ENCODE results near the gene CBLIF.
"Not testable (repeated sequence)": the region's sequence is repeated elsewhere in the genome, so short reads cannot be mapped to it uniquely, and the experiment has no call there.

The CBLIF gene

GRCh38 chr11:59845399-59845798 lies at the start of gene CBLIF:
CBLIF (minus strand) TSS chr11:59845499; CDS start chr11:59845453, 46 bp downstream.
- no peak within 1 kb of the TSS for H3K27ac ChIP-seq (ENCODE audit: low read length)
- H3K4me1 ChIP-seq (ENCODE audit: insufficient read depth, low read length): no peaks in the 10 kb centered on the region
- DNase-seq (no peak), ATAC-seq (ENCODE audit: insufficient read depth, low read depth) (no peak)
- no peaks in the 10 kb centered on the region for H4K20me1 ChIP-seq (ENCODE audit: insufficient read depth, low read length)
- H3K27me3 ChIP-seq (ENCODE audit: insufficient read depth, low read length, poor library complexity): no peaks in the 10 kb centered on the region
- no peak within 1 kb of the TSS for H3K9ac ChIP-seq (ENCODE audit: low read depth, low read length)
- no peak within 1 kb of the TSS for H2AFZ ChIP-seq (ENCODE audit: low read depth, low read length)
- no peaks in the 10 kb centered on the region for H3K9me3 ChIP-seq (ENCODE audit: insufficient read depth, low read length, severe bottlenecking)
- no peaks in the 10 kb centered on the region for H3K79me2 ChIP-seq (ENCODE audit: insufficient read depth, low read length)
- TF ChIP-seq EZH2 (IDR thresholded peaks at IDR 0.05; ENCODE audit: borderline replicate concordance, low read depth, low read length, severe bottlenecking) (no peak), CTCF (IDR thresholded peaks at IDR 0.05; ENCODE audit: borderline replicate concordance, extremely low read depth, low read length, poor library complexity, severe bottlenecking) (no peak)
- H3K4me2 ChIP-seq (ENCODE audit: insufficient read depth, low read length): no peak within 1 kb of the TSS
- H3K36me3 ChIP-seq (ENCODE audit: insufficient read depth, low read length): no peaks in the 10 kb centered on the region
- H3K4me3 ChIP-seq (ENCODE audit: low read depth in 1 of 2, low read length in 2 of 2): no peak within 1 kb of the TSS

- H4K20me1 ChIP-seq (ENCODE audit: insufficient read depth, low read length): no peaks in the 10 kb centered on the region
- no peak overlapping the region for H3K9ac ChIP-seq (ENCODE audit: low read depth, low read length)
Observed at GRCh38 chr11:59894616-59895015, 49.3 kb upstream of the CBLIF start.

GRCh38 chr11:59891781-59892181 lies 46.5 kb upstream of the CBLIF start:
- no peak overlapping the region for H3K27ac ChIP-seq (ENCODE audit: low read length)
- TF ChIP-seq CTCF (IDR thresholded peaks at IDR 0.05; ENCODE audit: borderline replicate concordance, extremely low read depth, low read length, poor library complexity, severe bottlenecking) (no peak), EZH2 (IDR thresholded peaks at IDR 0.05; ENCODE audit: borderline replicate concordance, low read depth, low read length, severe bottlenecking) (no peak)
- no peak for DNase-seq
- H3K4me3 ChIP-seq (ENCODE audit: low read depth in 1 of 2, low read length in 2 of 2): no peak overlapping the region
- H3K4me1 ChIP-seq (ENCODE audit: insufficient read depth, low read length): no peaks in the 10 kb centered on the region
- H2AFZ ChIP-seq (ENCODE audit: low read depth, low read length): no peak overlapping the region
- no peak overlapping the region for H3K4me2 ChIP-seq (ENCODE audit: insufficient read depth, low read length)
- ATAC-seq (ENCODE audit: insufficient read depth, low read depth): no peak
- H3K79me2 ChIP-seq (ENCODE audit: insufficient read depth, low read length): no peaks in the 10 kb centered on the region
- H4K20me1 ChIP-seq (ENCODE audit: insufficient read depth, low read length): no peaks in the 10 kb centered on the region
- H3K9ac ChIP-seq (ENCODE audit: low read depth, low read length): no peak overlapping the region
- no peaks in the 10 kb centered on the region for H3K36me3 ChIP-seq (ENCODE audit: insufficient read depth, low read length)
- H3K27me3 ChIP-seq (ENCODE audit: insufficient read depth, low read length, poor library complexity): no peaks in the 10 kb centered on the region
- peaks cover 7% of the 10 kb centered on the region for H3K9me3 ChIP-seq (ENCODE audit: insufficient read depth, low read length, severe bottlenecking)

More at GRCh38 chr11:59894616-59895015, 49.3 kb upstream of the CBLIF start:
- TF ChIP-seq CTCF (IDR thresholded peaks at IDR 0.05; ENCODE audit: borderline replicate concordance, extremely low read depth, low read length, poor library complexity, severe bottlenecking) (no peak), EZH2 (IDR thresholded peaks at IDR 0.05; ENCODE audit: borderline replicate concordance, low read depth, low read length, severe bottlenecking) (no peak)
- Histone ChIP-seq H3K4me3 (ENCODE audit: low read depth in 1 of 2, low read length in 2 of 2) (no peak overlapping the region), H3K36me3 (ENCODE audit: insufficient read depth, low read length) (no peaks in the 10 kb centered on the region), H3K4me2 (ENCODE audit: insufficient read depth, low read length) (no peak overlapping the region), H3K27me3 (ENCODE audit: insufficient read depth, low read length, poor library complexity) (no peaks in the 10 kb centered on the region), H2AFZ (ENCODE audit: low read depth, low read length) (no peak overlapping the region), H3K79me2 (ENCODE audit: insufficient read depth, low read length) (no peaks in the 10 kb centered on the region), H3K9me3 (ENCODE audit: insufficient read depth, low read length, severe bottlenecking) (peaks cover 2% of the 10 kb centered on the region), H3K27ac (ENCODE audit: low read length) (no peak overlapping the region), H3K4me1 (ENCODE audit: insufficient read depth, low read length) (peaks cover 5% of the 10 kb centered on the region; the same call in 1 of the 2 replicates)
- DNase-seq (no peak), ATAC-seq (ENCODE audit: insufficient read depth, low read depth) (no peak)

- not testable (repeated sequence) for H3K4me3 ChIP-seq (ENCODE audit: low read depth in 1 of 2, low read length in 2 of 2); H3K36me3 ChIP-seq (ENCODE audit: insufficient read depth, low read length); DNase-seq; H4K20me1 ChIP-seq (ENCODE audit: insufficient read depth, low read length); H3K27me3 ChIP-seq (ENCODE audit: insufficient read depth, low read length, poor library complexity); ATAC-seq (ENCODE audit: insufficient read depth, low read depth); H3K27ac ChIP-seq (ENCODE audit: low read length); H2AFZ ChIP-seq (ENCODE audit: low read depth, low read length); H3K9ac ChIP-seq (ENCODE audit: low read depth, low read length); H3K79me2 ChIP-seq (ENCODE audit: insufficient read depth, low read length); H3K4me2 ChIP-seq (ENCODE audit: insufficient read depth, low read length); H3K9me3 ChIP-seq (ENCODE audit: insufficient read depth, low read length, severe bottlenecking); H3K4me1 ChIP-seq (ENCODE audit: insufficient read depth, low read length)
Observed at GRCh38 chr11:59887156-59887555, 41.9 kb upstream of the CBLIF start.

Data from DND-41 (cell line).